ENCODE data around the gene STK39. TPM values are rescaled to one million over a fixed set of nuclear protein-coding genes. Genes with fewer than 3 reads are reported as not detected.

The STK39 gene
- total and polyA plus RNA-seq, 2 donors (not counting 1 experiment from before 2014, with no cell fraction given) = 2.3 to 14.6 TPM

DNA sequence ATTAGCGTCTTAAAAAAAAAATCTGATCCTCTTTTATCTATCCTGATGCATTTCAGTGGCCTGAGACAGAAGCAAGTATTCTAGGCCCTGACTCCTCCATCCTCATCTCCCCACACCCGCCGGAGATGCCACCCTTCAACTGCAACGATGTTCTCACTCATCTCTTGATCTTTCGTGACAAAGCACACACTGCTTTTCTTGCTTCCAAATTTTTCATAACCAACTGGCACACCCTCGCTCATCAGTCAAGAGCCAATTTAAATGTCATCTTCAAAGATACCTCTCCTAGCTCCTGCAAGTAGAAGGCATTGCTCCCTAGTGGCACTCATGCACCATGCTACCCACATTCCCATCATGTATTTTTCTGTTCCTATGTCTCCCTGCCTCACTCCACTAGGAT, 115.0 kb downstream of the STK39 start:
- Histone ChIP-seq H3K79me2 (ENCODE audit: control insufficient read depth, insufficient read depth, low read length) (no peaks in the 10 kb centered on the region), H3K9me3 (ENCODE audit: control extremely low read depth in 1 of 3, control insufficient read depth in 2 of 3, insufficient read depth in 1 of 3, low read length in 2 of 3) (no peaks in the 10 kb centered on the region), H3K4me1 (ENCODE audit: control insufficient read depth in 2 of 2, insufficient read depth in 2 of 2, low read length in 2 of 2) (no peaks in the 10 kb centered on the region), H2AFZ (ENCODE audit: insufficient read depth, low read depth, low read length, poor library complexity, severe bottlenecking) (no peak overlapping the region), H3K27me3 (replicated peaks in 1 of 4; ENCODE audit: control extremely low read depth in 1 of 4, control insufficient read depth in 3 of 4, insufficient read depth in 4 of 4, low read length in 3 of 4) (no peaks in the 10 kb centered on the region), H3K9ac (ENCODE audit: low read length) (no peak overlapping the region), H3K36me3 (replicated peaks in 1 of 2; ENCODE audit: control extremely low read depth in 1 of 2, control insufficient read depth in 1 of 2, extremely low read depth in 1 of 2, insufficient read depth in 2 of 2, low read length in 1 of 2) (peaks cover 4 to 16% of the 10 kb centered on the region in 2 experiments), H3K4me3 (ENCODE audit: control extremely low read depth in 1 of 5, extremely low read depth in 1 of 5, insufficient read depth in 1 of 5, low read depth in 2 of 5, low read length in 4 of 5) (no peak overlapping the region), H4K20me1 (ENCODE audit: control insufficient read depth, insufficient read depth, low read length, poor library complexity, severe bottlenecking) (no peaks in the 10 kb centered on the region), H3K27ac (ENCODE audit: low read length in 2 of 2) (no peak overlapping the region), H3K4me2 (replicated peaks; ENCODE audit: low read depth, low read length, poor library complexity, severe bottlenecking) (no peak overlapping the region)
- WGBS (ENCODE audit: insufficient coverage) = 94% methylated on average over 6 of the region's 6 CpGs
- CTCF ChIA-PET = interaction anchor here (6.3 kb wide), 1 partner anchor 14 kb away, joined by 59 read pairs; no protein-coding TSS in a partner anchor
- Mint-ChIP-seq H3K4me3 (no peak overlapping the region), H3K27me3 (no peaks in the 10 kb centered on the region), H3K9me3 (ENCODE audit: insufficient read depth) (no peaks in the 10 kb centered on the region), H3K4me1 (peaks cover 14% of the 10 kb centered on the region), H3K27ac (no peak overlapping the region)
- intact Hi-C loops (cut with micrococcal nuclease) = no loop called here
- no peak for ATAC-seq (ENCODE audit: low read depth)
- no peak for TF ChIP-seq EZH2 (IDR thresholded peaks at IDR 0.05; ENCODE audit: borderline replicate concordance, insufficient read depth, low read depth, low read length, poor library complexity, severe bottlenecking)
- TF ChIP-seq, protein P1, sequence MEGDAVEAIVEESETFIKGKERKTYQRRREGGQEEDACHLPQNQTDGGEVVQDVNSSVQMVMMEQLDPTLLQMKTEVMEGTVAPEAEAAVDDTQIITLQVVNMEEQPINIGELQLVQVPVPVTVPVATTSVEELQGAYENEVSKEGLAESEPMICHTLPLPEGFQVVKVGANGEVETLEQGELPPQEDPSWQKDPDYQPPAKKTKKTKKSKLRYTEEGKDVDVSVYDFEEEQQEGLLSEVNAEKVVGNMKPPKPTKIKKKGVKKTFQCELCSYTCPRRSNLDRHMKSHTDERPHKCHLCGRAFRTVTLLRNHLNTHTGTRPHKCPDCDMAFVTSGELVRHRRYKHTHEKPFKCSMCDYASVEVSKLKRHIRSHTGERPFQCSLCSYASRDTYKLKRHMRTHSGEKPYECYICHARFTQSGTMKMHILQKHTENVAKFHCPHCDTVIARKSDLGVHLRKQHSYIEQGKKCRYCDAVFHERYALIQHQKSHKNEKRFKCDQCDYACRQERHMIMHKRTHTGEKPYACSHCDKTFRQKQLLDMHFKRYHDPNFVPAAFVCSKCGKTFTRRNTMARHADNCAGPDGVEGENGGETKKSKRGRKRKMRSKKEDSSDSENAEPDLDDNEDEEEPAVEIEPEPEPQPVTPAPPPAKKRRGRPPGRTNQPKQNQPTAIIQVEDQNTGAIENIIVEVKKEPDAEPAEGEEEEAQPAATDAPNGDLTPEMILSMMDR (IDR thresholded peaks at IDR 0.05) = no peak
- DNase-seq = no peak
- POLR2A ChIA-PET = no interaction called here

- peaks cover 5% of the 10 kb centered on the region for H3K4me1 Mint-ChIP-seq
- Histone ChIP-seq H3K27me3 (replicated peaks in 1 of 4; ENCODE audit: control extremely low read depth in 1 of 4, control insufficient read depth in 3 of 4, insufficient read depth in 4 of 4, low read length in 3 of 4) (no peaks in the 10 kb centered on the region), H3K4me2 (replicated peaks; ENCODE audit: low read depth, low read length, poor library complexity, severe bottlenecking) (no peak overlapping the region), H3K79me2 (ENCODE audit: control insufficient read depth, insufficient read depth, low read length) (no peaks in the 10 kb centered on the region), H3K4me3 (ENCODE audit: control extremely low read depth in 1 of 5, extremely low read depth in 1 of 5, insufficient read depth in 1 of 5, low read depth in 2 of 5, low read length in 4 of 5) (no peak overlapping the region), H3K36me3 (replicated peaks in 1 of 2; ENCODE audit: control extremely low read depth in 1 of 2, control insufficient read depth in 1 of 2, extremely low read depth in 1 of 2, insufficient read depth in 2 of 2, low read length in 1 of 2) (peaks cover 4 to 23% of the 10 kb centered on the region in 2 experiments), H2AFZ (ENCODE audit: insufficient read depth, low read depth, low read length, poor library complexity, severe bottlenecking) (no peak overlapping the region), H3K9me3 (ENCODE audit: control extremely low read depth in 1 of 3, control insufficient read depth in 2 of 3, insufficient read depth in 1 of 3, low read length in 2 of 3) (no peaks in the 10 kb centered on the region), H3K27ac (ENCODE audit: low read length in 2 of 2) (no peak overlapping the region), H4K20me1 (ENCODE audit: control insufficient read depth, insufficient read depth, low read length, poor library complexity, severe bottlenecking) (no peaks in the 10 kb centered on the region), H3K4me1 (ENCODE audit: control insufficient read depth in 2 of 2, insufficient read depth in 2 of 2, low read length in 2 of 2) (no peaks in the 10 kb centered on the region), H3K9ac (ENCODE audit: low read length) (no peak overlapping the region)
- intact Hi-C loops (cut with micrococcal nuclease) = no loop called here
- no peak overlapping the region for H3K27ac Mint-ChIP-seq
- ChIA-PET CTCF (interaction anchor here (1.0 to 6.3 kb wide), 2 partner anchors 12 to 214 kb away, joined by 3 to 59 read pairs; no protein-coding TSS in a partner anchor), POLR2A (no interaction called here)
- ATAC-seq (ENCODE audit: low read depth) (no peak), DNase-seq (no peak)
- H3K27me3 Mint-ChIP-seq = no peaks in the 10 kb centered on the region
- H3K4me3 Mint-ChIP-seq = no peak overlapping the region
- TF ChIP-seq EZH2 (IDR thresholded peaks at IDR 0.05; ENCODE audit: borderline replicate concordance, insufficient read depth, low read depth, low read length, poor library complexity, severe bottlenecking) = no peak
- TF ChIP-seq, protein P1 (IDR thresholded peaks at IDR 0.05) = no peak
- H3K9me3 Mint-ChIP-seq (ENCODE audit: insufficient read depth) = no peaks in the 10 kb centered on the region
Measured at GRCh38 chr2:168130346-168130745, 117.0 kb downstream of the STK39 start.

Measured in B cell (primary cell).